ENCODE results near the gene NLRC3. TPM values are rescaled to one million over a fixed set of nuclear protein-coding genes. Genes with fewer than 3 reads are reported as not detected.

Gene NLRC3
- polyA plus RNA-seq, 1 donor from 2014 or later = 19.8 TPM

DNA sequence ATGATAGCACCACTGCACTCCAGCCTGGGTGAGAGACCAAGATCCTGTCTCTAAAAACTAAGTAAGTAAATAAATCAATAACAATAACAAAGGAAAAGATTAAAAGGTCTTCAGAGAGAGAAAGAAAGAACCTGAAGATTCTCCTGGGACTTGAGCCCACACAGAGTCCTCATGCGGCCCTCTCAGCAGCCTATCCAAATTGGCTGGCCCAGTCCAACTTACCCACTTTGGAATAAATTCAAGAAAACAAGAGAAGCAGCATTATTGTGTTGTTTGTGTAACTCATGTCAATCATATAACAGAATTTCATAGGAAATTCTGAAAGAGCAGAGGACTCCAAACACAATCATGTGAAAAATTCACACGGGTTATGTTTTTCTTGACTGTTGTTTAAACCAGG lies 30.4 kb upstream of the NLRC3 start:
- H3K4me3 Mint-ChIP-seq = peak overlapping the region in 3 of 4 donors; percentile 68 to 74 (median 72)
- no peaks in the 10 kb centered on the region for H3K27me3 Mint-ChIP-seq
- H3K9me3 Mint-ChIP-seq = no peaks in the 10 kb centered on the region
- peak overlapping the region in 1 of 3 donors; percentile 66 for H3K27ac Mint-ChIP-seq
- H3K36me3 Mint-ChIP-seq = peaks cover 6% of the 10 kb centered on the region
- H3K4me1 Mint-ChIP-seq = peaks cover 18 to 30% (median 24%) of the 10 kb centered on the region in 3 donors

DNA sequence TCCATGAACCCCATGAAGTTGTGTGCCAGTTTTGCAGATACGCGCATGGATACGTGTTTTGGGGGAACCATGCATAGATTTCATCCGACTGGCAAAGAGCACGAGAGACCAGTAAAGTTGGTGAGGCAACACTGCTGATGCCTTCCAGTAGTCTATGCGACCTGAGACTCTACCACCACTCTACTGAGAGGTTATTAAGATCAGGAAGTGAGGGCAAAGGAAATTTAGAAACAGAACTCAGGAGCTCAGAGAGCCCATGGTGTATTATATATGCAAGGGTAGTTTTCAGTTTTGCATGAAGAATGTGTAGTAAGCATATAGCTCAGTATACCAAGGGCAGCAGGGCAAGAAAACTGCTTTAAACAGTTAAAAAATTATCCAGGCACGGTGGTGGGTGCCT lies 30.0 kb upstream of the NLRC3 start:
- Mint-ChIP-seq H3K4me1 (peaks cover 16 to 28% (median 22%) of the 10 kb centered on the region in 3 donors), H3K4me3 (peak overlapping the region in 3 of 4 donors; percentile 52 to 72 (median 68)), H3K27ac (peak overlapping the region in 1 of 3 donors; percentile 66), H3K9me3 (no peaks in the 10 kb centered on the region), H3K36me3 (peaks cover 5% of the 10 kb centered on the region), H3K27me3 (no peaks in the 10 kb centered on the region)

- Mint-ChIP-seq H3K9me3 (no peaks in the 10 kb centered on the region), H3K4me1 (peaks cover 12 to 23% (median 16%) of the 10 kb centered on the region in 3 donors), H3K4me3 (no peak overlapping the region), H3K27me3 (no peaks in the 10 kb centered on the region), H3K36me3 (peaks cover 3% of the 10 kb centered on the region), H3K27ac (peak overlapping the region in 1 of 3 donors; percentile 71)
Observed at GRCh38 chr16:3606441-3606840, 29.2 kb upstream of the NLRC3 start.

- Mint-ChIP-seq H3K27ac (no peak overlapping the region), H3K9me3 (no peaks in the 10 kb centered on the region), H3K27me3 (no peaks in the 10 kb centered on the region), H3K4me3 (no peak overlapping the region), H3K36me3 (peaks cover 5% of the 10 kb centered on the region), H3K4me1 (peaks cover 2 to 7% (median 4%) of the 10 kb centered on the region in 3 donors)
Observed at GRCh38 chr16:3602320-3602653, 25.1 kb upstream of the NLRC3 start.

GRCh38 chr16:3601614-3602319 lies 24.6 kb upstream of the NLRC3 start:
- H3K36me3 Mint-ChIP-seq = peaks cover 5% of the 10 kb centered on the region
- no peaks in the 10 kb centered on the region for H3K27me3 Mint-ChIP-seq
- peaks cover 0 to 3% (median 0%) of the 10 kb centered on the region in 3 donors for H3K4me1 Mint-ChIP-seq

DNA sequence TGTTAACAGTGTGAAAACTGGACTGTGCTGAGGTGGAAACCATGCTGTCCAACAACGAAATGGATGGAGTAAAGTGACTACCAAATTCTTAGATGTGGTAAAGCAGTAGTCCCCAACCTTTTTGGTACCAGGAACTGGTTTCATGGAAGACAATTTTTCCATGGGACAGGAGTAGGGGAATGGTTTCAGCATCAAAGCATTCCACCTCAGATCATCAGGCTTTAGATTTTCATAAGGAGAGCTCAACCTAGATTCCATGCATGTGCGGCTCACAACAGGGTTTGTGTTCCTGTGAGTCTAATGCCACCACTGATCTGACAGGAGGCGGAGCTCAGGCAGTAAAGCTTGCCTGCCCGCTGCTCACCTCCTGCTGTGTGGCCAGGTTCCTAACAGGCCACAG lies 22.7 kb upstream of the NLRC3 start:
- H3K27me3 Mint-ChIP-seq = no peaks in the 10 kb centered on the region

More at GRCh38 chr16:3601614-3602319, 24.6 kb upstream of the NLRC3 start:
- no peak overlapping the region for H3K27ac Mint-ChIP-seq
- H3K4me3 Mint-ChIP-seq = no peak overlapping the region
- no peaks in the 10 kb centered on the region for H3K9me3 Mint-ChIP-seq

GRCh38 chr16:3599121-3599520 lies 21.9 kb upstream of the NLRC3 start:
- Mint-ChIP-seq H3K27me3 (no peaks in the 10 kb centered on the region), H3K4me1 (no peaks in the 10 kb centered on the region), H3K36me3 (peaks cover 3% of the 10 kb centered on the region), H3K9me3 (no peaks in the 10 kb centered on the region), H3K27ac (no peak overlapping the region), H3K4me3 (no peak overlapping the region)

More for the DNA sequence above, 22.7 kb upstream of the NLRC3 start:
- no peaks in the 10 kb centered on the region for H3K4me1 Mint-ChIP-seq
- no peak overlapping the region for H3K4me3 Mint-ChIP-seq
- no peak overlapping the region for H3K27ac Mint-ChIP-seq
- H3K9me3 Mint-ChIP-seq = no peaks in the 10 kb centered on the region
- peaks cover 3% of the 10 kb centered on the region for H3K36me3 Mint-ChIP-seq

DNA sequence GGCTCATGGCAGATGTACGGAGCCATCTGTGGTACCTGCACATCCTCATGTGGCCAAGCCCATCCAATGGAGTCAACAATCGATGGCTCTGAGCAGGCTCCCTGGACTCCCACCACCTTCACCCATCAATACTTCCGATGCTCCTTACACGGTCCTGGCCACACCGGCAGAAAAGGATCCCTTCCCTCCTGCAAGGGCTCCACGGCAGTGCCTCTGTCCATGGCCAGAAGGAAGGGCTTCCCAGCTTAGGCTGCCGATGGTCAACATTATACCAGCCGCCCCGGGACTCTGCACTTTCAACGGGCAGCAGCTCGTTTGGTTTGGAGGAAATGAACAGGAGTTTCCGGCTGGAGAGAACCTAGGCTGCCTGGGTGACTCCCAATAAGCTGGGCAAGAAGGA lies 21.0 kb upstream of the NLRC3 start:
- Mint-ChIP-seq H3K9me3 (no peaks in the 10 kb centered on the region), H3K36me3 (peaks cover 3% of the 10 kb centered on the region), H3K4me3 (no peak overlapping the region), H3K4me1 (no peaks in the 10 kb centered on the region), H3K27me3 (no peaks in the 10 kb centered on the region), H3K27ac (peak overlapping the region in 1 of 3 donors; percentile 92)

- Mint-ChIP-seq H3K27ac (peak overlapping the region in 1 of 3 donors; percentile 92), H3K4me3 (no peak overlapping the region), H3K4me1 (no peaks in the 10 kb centered on the region), H3K27me3 (no peaks in the 10 kb centered on the region), H3K36me3 (peaks cover 3% of the 10 kb centered on the region), H3K9me3 (no peaks in the 10 kb centered on the region)
Observed at GRCh38 chr16:3597676-3598075, 20.5 kb upstream of the NLRC3 start.

GRCh38 chr16:3597226-3597625 lies 20.0 kb upstream of the NLRC3 start:
- Mint-ChIP-seq H3K4me3 (no peak overlapping the region), H3K9me3 (no peaks in the 10 kb centered on the region), H3K4me1 (no peaks in the 10 kb centered on the region), H3K27ac (peak overlapping the region in 1 of 3 donors; percentile 23), H3K36me3 (peaks cover 3% of the 10 kb centered on the region), H3K27me3 (no peaks in the 10 kb centered on the region)

- Mint-ChIP-seq H3K4me3 (no peak overlapping the region), H3K9me3 (no peaks in the 10 kb centered on the region), H3K27ac (no peak overlapping the region), H3K4me1 (no peaks in the 10 kb centered on the region), H3K27me3 (no peaks in the 10 kb centered on the region), H3K36me3 (peaks cover 5% of the 10 kb centered on the region)
Observed at GRCh38 chr16:3596101-3596861, 19.1 kb upstream of the NLRC3 start.

GRCh38 chr16:3595521-3596021 lies 18.4 kb upstream of the NLRC3 start:
- H3K27ac Mint-ChIP-seq = no peak overlapping the region

GRCh38 chr16:3595110-3595486 lies 17.9 kb upstream of the NLRC3 start:
- no peaks in the 10 kb centered on the region for H3K4me1 Mint-ChIP-seq
- H3K36me3 Mint-ChIP-seq = peaks cover 5% of the 10 kb centered on the region
- H3K4me3 Mint-ChIP-seq = no peak overlapping the region
- H3K27ac Mint-ChIP-seq = peak overlapping the region in 1 of 3 donors; percentile 16
- H3K27me3 Mint-ChIP-seq = no peaks in the 10 kb centered on the region
- H3K9me3 Mint-ChIP-seq = no peaks in the 10 kb centered on the region

More at GRCh38 chr16:3595521-3596021, 18.4 kb upstream of the NLRC3 start:
- Mint-ChIP-seq H3K4me3 (peak overlapping the region in 1 of 4 donors; percentile 43), H3K36me3 (peaks cover 5% of the 10 kb centered on the region), H3K27me3 (no peaks in the 10 kb centered on the region), H3K4me1 (no peaks in the 10 kb centered on the region), H3K9me3 (no peaks in the 10 kb centered on the region)

GRCh38 chr16:3594316-3595109 lies 17.3 kb upstream of the NLRC3 start:
- no peaks in the 10 kb centered on the region for H3K9me3 Mint-ChIP-seq
- H3K27me3 Mint-ChIP-seq = no peaks in the 10 kb centered on the region
- H3K36me3 Mint-ChIP-seq = peaks cover 5% of the 10 kb centered on the region
- no peaks in the 10 kb centered on the region for H3K4me1 Mint-ChIP-seq
- H3K4me3 Mint-ChIP-seq = no peak overlapping the region
- peak overlapping the region in 1 of 3 donors; percentile 16 for H3K27ac Mint-ChIP-seq

DNA sequence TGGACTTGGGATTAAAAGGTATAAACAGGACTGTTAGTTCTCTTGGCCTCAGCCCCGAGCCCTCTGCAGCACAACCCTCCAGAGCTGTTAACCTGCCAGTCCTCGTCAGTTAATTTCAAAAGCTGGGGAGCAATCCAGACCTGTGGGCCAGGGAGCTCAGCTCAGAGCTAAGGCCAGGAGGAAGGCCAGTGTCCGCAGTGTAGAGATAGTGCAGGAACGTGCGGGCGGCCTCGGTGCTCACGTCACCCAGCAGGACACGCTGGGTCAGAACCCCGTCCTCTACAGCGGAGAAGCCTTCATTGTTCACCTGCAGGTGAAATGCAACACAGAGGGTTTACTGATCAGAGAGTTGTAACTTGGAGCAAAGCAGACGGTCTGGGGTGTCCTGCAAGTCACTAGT lies 15.4 kb upstream of the NLRC3 start:
- Mint-ChIP-seq H3K4me1 (peaks cover 5 to 10% (median 7%) of the 10 kb centered on the region in 3 donors), H3K9me3 (no peaks in the 10 kb centered on the region), H3K27me3 (no peaks in the 10 kb centered on the region), H3K36me3 (peaks cover 2% of the 10 kb centered on the region), H3K4me3 (peak overlapping the region in 1 of 4 donors; percentile 36), H3K27ac (no peak overlapping the region)
